ENCODE results near the gene SOCS7.

The SOCS7 gene

GRCh38 chr17:38369124-38369886 lies 17.7 kb downstream of the SOCS7 start:
- no peak for TF ChIP-seq YY1 (IDR thresholded peaks at IDR 0.05; ENCODE audit: insufficient read depth, insufficient read length)
- no peak for TF ChIP-seq ZNF274 (IDR thresholded peaks at IDR 0.05; ENCODE audit: low read depth, low read length)
- peaks cover 52% of the 10 kb centered on the region for H3K36me3 ChIP-seq (ENCODE audit: insufficient read depth, insufficient read length, low read length)

GRCh38 chr17:38379448-38379847 lies 27.8 kb downstream of the SOCS7 start:
- Histone ChIP-seq H3K9ac (ENCODE audit: insufficient read length, low read depth) (no peak overlapping the region), H3K4me3 (ENCODE audit: insufficient read length, low read depth) (no peak overlapping the region), H3K9me3 (ENCODE audit: insufficient read depth, low read length) (no peaks in the 10 kb centered on the region), H3K27me3 (ENCODE audit: insufficient read depth, insufficient read length) (no peaks in the 10 kb centered on the region), H3K4me1 (ENCODE audit: insufficient read depth, insufficient read length) (no peaks in the 10 kb centered on the region), H3K36me3 (ENCODE audit: insufficient read depth, insufficient read length, low read length) (peaks cover 27% of the 10 kb centered on the region)
- no peak for DNase-seq (ENCODE audit: low read depth, low spot score)
- TF ChIP-seq ZNF274 (IDR thresholded peaks at IDR 0.05; ENCODE audit: low read depth, low read length): no peak

More at GRCh38 chr17:38369124-38369886, 17.7 kb downstream of the SOCS7 start:
- H3K9ac ChIP-seq (ENCODE audit: insufficient read length, low read depth): no peak overlapping the region
- no peaks in the 10 kb centered on the region for H3K27me3 ChIP-seq (ENCODE audit: insufficient read depth, insufficient read length)
- H3K4me3 ChIP-seq (ENCODE audit: insufficient read length, low read depth): no peak overlapping the region
- no peaks in the 10 kb centered on the region for H3K9me3 ChIP-seq (ENCODE audit: insufficient read depth, low read length)
- H3K4me1 ChIP-seq (ENCODE audit: insufficient read depth, insufficient read length): peaks cover 3% of the 10 kb centered on the region
- no peak for DNase-seq (ENCODE audit: low read depth, low spot score)

GRCh38 chr17:38395090-38395489 lies 43.4 kb downstream of the SOCS7 start:
- DNase-seq (ENCODE audit: low read depth, low spot score): no peak
- H3K9ac ChIP-seq (ENCODE audit: insufficient read length, low read depth): no peak overlapping the region
- TF ChIP-seq ZNF274 (IDR thresholded peaks at IDR 0.05; ENCODE audit: low read depth, low read length) (no peak), YY1 (IDR thresholded peaks at IDR 0.05; ENCODE audit: insufficient read depth, insufficient read length) (no peak), SUZ12 (IDR thresholded peaks at IDR 0.05; ENCODE audit: extremely low read depth, insufficient read depth, insufficient read length) (no peak)
- H3K4me3 ChIP-seq (ENCODE audit: insufficient read length, low read depth): no peak overlapping the region
- peaks cover 50% of the 10 kb centered on the region for H3K36me3 ChIP-seq (ENCODE audit: insufficient read depth, insufficient read length, low read length)
- no peaks in the 10 kb centered on the region for H3K9me3 ChIP-seq (ENCODE audit: insufficient read depth, low read length)
- no peaks in the 10 kb centered on the region for H3K27me3 ChIP-seq (ENCODE audit: insufficient read depth, insufficient read length)
- H3K4me1 ChIP-seq (ENCODE audit: insufficient read depth, insufficient read length): no peaks in the 10 kb centered on the region

GRCh38 chr17:38397227-38397626 lies 45.6 kb downstream of the SOCS7 start:
- no peaks in the 10 kb centered on the region for H3K27me3 ChIP-seq (ENCODE audit: insufficient read depth, insufficient read length)
- H3K9ac ChIP-seq (ENCODE audit: insufficient read length, low read depth): no peak overlapping the region
- no peaks in the 10 kb centered on the region for H3K9me3 ChIP-seq (ENCODE audit: insufficient read depth, low read length)
- H3K4me1 ChIP-seq (ENCODE audit: insufficient read depth, insufficient read length): no peaks in the 10 kb centered on the region
- DNase-seq (ENCODE audit: low read depth, low spot score): no peak
- H3K4me3 ChIP-seq (ENCODE audit: insufficient read length, low read depth): no peak overlapping the region
- TF ChIP-seq SUZ12 (IDR thresholded peaks at IDR 0.05; ENCODE audit: extremely low read depth, insufficient read depth, insufficient read length): no peak
- no peak for TF ChIP-seq YY1 (IDR thresholded peaks at IDR 0.05; ENCODE audit: insufficient read depth, insufficient read length)
- peaks cover 69% of the 10 kb centered on the region for H3K36me3 ChIP-seq (ENCODE audit: insufficient read depth, insufficient read length, low read length)

- Histone ChIP-seq H3K9ac (ENCODE audit: insufficient read length, low read depth) (no peak overlapping the region), H3K4me1 (ENCODE audit: insufficient read depth, insufficient read length) (peaks cover 11% of the 10 kb centered on the region), H3K27me3 (ENCODE audit: insufficient read depth, insufficient read length) (no peaks in the 10 kb centered on the region), H3K4me3 (ENCODE audit: insufficient read length, low read depth) (no peak overlapping the region), H3K9me3 (ENCODE audit: insufficient read depth, low read length) (no peaks in the 10 kb centered on the region), H3K36me3 (ENCODE audit: insufficient read depth, insufficient read length, low read length) (peaks cover 63% of the 10 kb centered on the region)
- DNase-seq (ENCODE audit: low read depth, low spot score): no peak
- no peak for TF ChIP-seq YY1 (IDR thresholded peaks at IDR 0.05; ENCODE audit: insufficient read depth, insufficient read length)
- TF ChIP-seq SUZ12 (IDR thresholded peaks at IDR 0.05; ENCODE audit: extremely low read depth, insufficient read depth, insufficient read length): no peak
- TF ChIP-seq ZNF274 (IDR thresholded peaks at IDR 0.05; ENCODE audit: low read depth, low read length): no peak
Observed at GRCh38 chr17:38400286-38400685, 48.6 kb downstream of the SOCS7 start.

- Histone ChIP-seq H3K9ac (ENCODE audit: insufficient read length, low read depth) (no peak overlapping the region), H3K9me3 (ENCODE audit: insufficient read depth, low read length) (no peaks in the 10 kb centered on the region), H3K4me1 (ENCODE audit: insufficient read depth, insufficient read length) (peaks cover 11% of the 10 kb centered on the region), H3K36me3 (ENCODE audit: insufficient read depth, insufficient read length, low read length) (peaks cover 51% of the 10 kb centered on the region), H3K4me3 (ENCODE audit: insufficient read length, low read depth) (no peak overlapping the region), H3K27me3 (ENCODE audit: insufficient read depth, insufficient read length) (no peaks in the 10 kb centered on the region)
- TF ChIP-seq ZNF274 (IDR thresholded peaks at IDR 0.05; ENCODE audit: low read depth, low read length) (no peak), SUZ12 (IDR thresholded peaks at IDR 0.05; ENCODE audit: extremely low read depth, insufficient read depth, insufficient read length) (no peak), YY1 (IDR thresholded peaks at IDR 0.05; ENCODE audit: insufficient read depth, insufficient read length) (no peak)
- no peak for DNase-seq (ENCODE audit: low read depth, low spot score)
Observed at GRCh38 chr17:38401459-38401858, 49.8 kb downstream of the SOCS7 start.

- no peaks in the 10 kb centered on the region for H3K9me3 ChIP-seq (ENCODE audit: insufficient read depth, low read length)
- peaks cover 11% of the 10 kb centered on the region for H3K4me1 ChIP-seq (ENCODE audit: insufficient read depth, insufficient read length)
Observed at GRCh38 chr17:38402897-38403296, 51.3 kb downstream of the SOCS7 start.

More at GRCh38 chr17:38402897-38403296, 51.3 kb downstream of the SOCS7 start:
- Histone ChIP-seq H3K4me3 (ENCODE audit: insufficient read length, low read depth) (no peak overlapping the region), H3K36me3 (ENCODE audit: insufficient read depth, insufficient read length, low read length) (peaks cover 37% of the 10 kb centered on the region), H3K9ac (ENCODE audit: insufficient read length, low read depth) (no peak overlapping the region), H3K27me3 (ENCODE audit: insufficient read depth, insufficient read length) (no peaks in the 10 kb centered on the region)
- TF ChIP-seq SUZ12 (IDR thresholded peaks at IDR 0.05; ENCODE audit: extremely low read depth, insufficient read depth, insufficient read length) (no peak), YY1 (IDR thresholded peaks at IDR 0.05; ENCODE audit: insufficient read depth, insufficient read length) (no peak), ZNF274 (IDR thresholded peaks at IDR 0.05; ENCODE audit: low read depth, low read length) (no peak)
- DNase-seq (ENCODE audit: low read depth, low spot score): no peak

All from NT2/D1 (cell line).